Hepatocyte (in vitro differentiated cells): Measurements from ENCODE around the gene NUP43.
"Not testable (repeated sequence)": the region's sequence is repeated elsewhere in the genome, so short reads cannot be mapped to it uniquely, and the experiment has no call there.

Experiments used
- EZH2 ChIP-seq: fragments of 200-600 bp; sonication (generic); IDR thresholded peaks from 2 replicates; pipeline ENCODE4 v1.6.1; 2016; ENCODE audit warnings: antibody characterized with exemption, mild to moderate bottlenecking, borderline replicate concordance
- TF ChIP-seq, protein P1 (sequence below): fragments of 200-600 bp; sonication (generic); IDR thresholded peaks from 2 replicates; pipeline ENCODE4 v1.5.1; 2016; ENCODE audit warnings: antibody characterized with exemption, mild to moderate bottlenecking; ENCODE audit not compliant: poor library complexity

DNA sequence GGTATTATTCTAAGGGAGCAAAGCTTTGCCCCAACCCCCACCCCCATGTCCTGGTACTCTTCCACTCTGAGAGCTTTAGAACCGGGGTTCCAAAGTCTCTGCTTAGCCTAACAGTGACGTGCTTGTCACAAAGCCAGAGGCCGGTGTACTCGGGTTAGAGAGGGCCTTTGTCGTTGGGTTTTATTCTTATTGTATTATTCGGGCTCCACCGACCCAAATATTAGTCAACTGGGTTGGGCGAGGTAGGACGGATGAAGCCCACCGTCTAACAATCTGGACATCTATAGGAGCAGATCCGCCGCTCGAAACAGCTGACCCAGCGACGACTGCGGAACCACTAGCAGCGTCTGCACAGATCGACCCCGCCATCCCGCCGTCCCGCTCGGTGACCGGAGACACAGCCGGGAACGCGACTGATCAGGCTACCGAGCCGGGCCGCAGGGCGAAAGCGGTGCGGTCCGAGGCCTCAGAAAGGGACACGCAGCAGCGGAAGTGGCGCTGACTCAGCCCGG lies 2.8 kb upstream of the NUP43 start:
- TF ChIP-seq EZH2, result not testable (repeated sequence)
- TF ChIP-seq, protein P1, sequence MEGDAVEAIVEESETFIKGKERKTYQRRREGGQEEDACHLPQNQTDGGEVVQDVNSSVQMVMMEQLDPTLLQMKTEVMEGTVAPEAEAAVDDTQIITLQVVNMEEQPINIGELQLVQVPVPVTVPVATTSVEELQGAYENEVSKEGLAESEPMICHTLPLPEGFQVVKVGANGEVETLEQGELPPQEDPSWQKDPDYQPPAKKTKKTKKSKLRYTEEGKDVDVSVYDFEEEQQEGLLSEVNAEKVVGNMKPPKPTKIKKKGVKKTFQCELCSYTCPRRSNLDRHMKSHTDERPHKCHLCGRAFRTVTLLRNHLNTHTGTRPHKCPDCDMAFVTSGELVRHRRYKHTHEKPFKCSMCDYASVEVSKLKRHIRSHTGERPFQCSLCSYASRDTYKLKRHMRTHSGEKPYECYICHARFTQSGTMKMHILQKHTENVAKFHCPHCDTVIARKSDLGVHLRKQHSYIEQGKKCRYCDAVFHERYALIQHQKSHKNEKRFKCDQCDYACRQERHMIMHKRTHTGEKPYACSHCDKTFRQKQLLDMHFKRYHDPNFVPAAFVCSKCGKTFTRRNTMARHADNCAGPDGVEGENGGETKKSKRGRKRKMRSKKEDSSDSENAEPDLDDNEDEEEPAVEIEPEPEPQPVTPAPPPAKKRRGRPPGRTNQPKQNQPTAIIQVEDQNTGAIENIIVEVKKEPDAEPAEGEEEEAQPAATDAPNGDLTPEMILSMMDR, result not testable (repeated sequence)
